Keratinocyte (primary cell): ENCODE data around the gene NAT9. TPM values are rescaled to one million over a fixed set of nuclear protein-coding genes. Genes with fewer than 3 reads are reported as not detected.

Experiments
- DNase-seq: peaks from one replicate; pipeline ENCODE4 v3.0.0-alpha.2; 2011; ENCODE audit warnings: low read depth, missing footprints, low spot score
- FAIRE-seq: peaks from 2 replicates; lab custom pipeline; 2011; peaks lifted over from hg19 to GRCh38; lab: Jason Lieb, UNC
- H2AFZ ChIP-seq: 2 replicates; pipeline ENCODE4 v1.6.0; 2012; ENCODE audit warnings: low read length, control low read depth, inconsistent platforms; ENCODE audit not compliant: control insufficient read depth
- H3K27ac ChIP-seq: 2 replicates; pipeline ENCODE4 v1.5.1; 2011; ENCODE audit warnings: low read length; ENCODE audit not compliant: control insufficient read depth, insufficient read depth
- H3K27me3 ChIP-seq: 3 replicates; pipeline ENCODE4 v1.6.0; 2011; ENCODE audit warnings: low read length; ENCODE audit not compliant: control insufficient read depth, insufficient read depth; ENCODE audit errors: extremely low read depth
- H3K36me3 ChIP-seq, 2 experiments: 2 replicates in 1 of 2; 3 replicates in 1 of 2; pipeline ENCODE4 v1.5.1; 2011; ENCODE audit warnings: low read length in 2 of 2, mild to moderate bottlenecking in 1 of 2; ENCODE audit not compliant: control insufficient read depth in 2 of 2, insufficient read depth in 2 of 2; ENCODE audit errors: extremely low read depth in 1 of 2
- H3K4me1 ChIP-seq: 3 replicates; pipeline ENCODE4 v1.5.1; 2011; ENCODE audit warnings: low read length; ENCODE audit not compliant: control insufficient read depth, insufficient read depth; ENCODE audit errors: extremely low read depth
- H3K4me2 ChIP-seq: 3 replicates; pipeline ENCODE4 v1.6.0; 2011; ENCODE audit warnings: low read depth, low read length; ENCODE audit not compliant: control insufficient read depth, insufficient read depth; ENCODE audit errors: extremely low read depth
- H3K4me3 ChIP-seq, 3 experiments: fragments of 200-600 bp in 1 of 3; sonication (generic) in 1 of 3; 2 replicates in 2 of 3; 3 replicates in 1 of 3; pipeline ENCODE4 v1.5.1; 2011 to 2016; ENCODE audit warnings: low read length in 3 of 3, mild to moderate bottlenecking in 3 of 3, control low read depth in 2 of 3, inconsistent platforms in 1 of 3, low read depth in 1 of 3, mixed read lengths in 1 of 3, mixed run types in 1 of 3, moderate library complexity in 1 of 3; ENCODE audit not compliant: control insufficient read depth in 2 of 3, insufficient read depth in 2 of 3; ENCODE audit errors: extremely low read depth in 1 of 3
- H3K79me2 ChIP-seq: 2 replicates; pipeline ENCODE4 v1.6.0; 2012; ENCODE audit warnings: low read length; ENCODE audit not compliant: control insufficient read depth, insufficient read depth
- H3K9ac ChIP-seq: 3 replicates; pipeline ENCODE4 v1.6.0; 2011; ENCODE audit warnings: low read length; ENCODE audit not compliant: control insufficient read depth, insufficient read depth; ENCODE audit errors: extremely low read depth
- H3K9me1 ChIP-seq: 3 replicates; pipeline ENCODE4 v1.6.0; 2011; ENCODE audit warnings: low read length; ENCODE audit not compliant: control insufficient read depth, insufficient read depth; ENCODE audit errors: extremely low read depth
- H3K9me3 ChIP-seq: 2 replicates; pipeline ENCODE4 v1.5.1; 2012; ENCODE audit warnings: low read depth, low read length; ENCODE audit not compliant: control insufficient read depth
- H4K20me1 ChIP-seq: 3 replicates; pipeline ENCODE4 v1.6.0; 2011; ENCODE audit warnings: low read length; ENCODE audit not compliant: control insufficient read depth, insufficient read depth; ENCODE audit errors: extremely low read depth
- CTCF ChIP-seq, 3 experiments: IDR thresholded peaks in 1 of 3; conservative IDR thresholded peaks in 1 of 3; optimal IDR thresholded peaks in 1 of 3; 2 replicates in 2 of 3; 3 replicates in 1 of 3; pipeline versions ENCODE3 to v1.5.1; 2011; ENCODE audit warnings: low read length in 3 of 3, mild to moderate bottlenecking in 3 of 3, moderate library complexity in 2 of 3, control low read depth in 1 of 3, inconsistent platforms in 1 of 3; ENCODE audit not compliant: insufficient read depth in 2 of 3; ENCODE audit errors: extremely low read depth in 1 of 3
- EZH2 ChIP-seq: IDR thresholded peaks from one replicate; pipeline ENCODE4 v1.6.1; 2012; ENCODE audit warnings: inconsistent platforms, mild to moderate bottlenecking, low read length, moderate library complexity
- dilution Hi-C: fragments of 300-500 bp; cut with MboI; formaldehyde crosslinking; loops from one replicate; pipeline ENCODE4 v1.7.0; 2020; ENCODE audit warnings: low sequenced_read_pairs; ENCODE audit not compliant: extremely low pct_ligation_motif_present
- polyA plus RNA-seq, 5 experiments: library from polyadenylated mRNA; depleted of rRNA in 3 of 5; stranded (reverse) in 3 of 5; stranded (forward) in 1 of 5; unstranded in 1 of 5; fragments of >200 nt; gene quantifications; 1 replicate in 1 of 5; 2 replicates in 3 of 5; 3 replicates in 1 of 5; pipeline versions ENCODE4 v1.2.1 to v1.2.3, GENCODE V29; 2011 to 2012; ENCODE audit warnings: missing spikeins in 2 of 5, low read depth in 1 of 5, low replicate concordance in 1 of 5

The NAT9 gene
- polyA plus RNA-seq, 1 donor (not counting 4 experiments of a cell fraction or from before 2014, with no cell fraction given): 34.6 TPM

GRCh38 chr17:74729368-74729767, 46.8 kb downstream of the NAT9 start:
- dilution Hi-C loops: no loop called here
- no peak for TF ChIP-seq CTCF (optimal IDR thresholded peaks at IDR 0.05 in 1 of 3, IDR thresholded peaks at IDR 0.05 in 1 of 3, conservative IDR thresholded peaks at IDR 0.05 in 1 of 3; ENCODE audit: extremely low read depth in 1 of 3, insufficient read depth in 2 of 3, low read length in 3 of 3)
- Histone ChIP-seq H3K4me3 (no peak overlapping the region), H3K9me1 (no peaks in the 10 kb centered on the region), H3K4me2 (no peak overlapping the region), H3K9me3 (no peaks in the 10 kb centered on the region), H3K9ac (no peak overlapping the region), H3K4me1 (no peaks in the 10 kb centered on the region), H3K79me2 (no peaks in the 10 kb centered on the region), H3K27me3 (no peaks in the 10 kb centered on the region), H3K36me3 (no peaks in the 10 kb centered on the region), H3K27ac (no peak overlapping the region), H4K20me1 (no peaks in the 10 kb centered on the region), H2AFZ (no peak overlapping the region)
- DNase-seq (no peak), FAIRE-seq (no peak)

GRCh38 chr17:74728702-74729075, 47.5 kb downstream of the NAT9 start:
- Histone ChIP-seq H4K20me1 (no peaks in the 10 kb centered on the region), H3K9me1 (no peaks in the 10 kb centered on the region), H3K27me3 (no peaks in the 10 kb centered on the region), H3K4me1 (no peaks in the 10 kb centered on the region), H3K27ac (no peak overlapping the region), H3K9me3 (no peaks in the 10 kb centered on the region), H2AFZ (no peak overlapping the region), H3K9ac (no peak overlapping the region), H3K4me3 (no peak overlapping the region), H3K36me3 (no peaks in the 10 kb centered on the region), H3K4me2 (no peak overlapping the region), H3K79me2 (no peaks in the 10 kb centered on the region)
- no peak for TF ChIP-seq CTCF (optimal IDR thresholded peaks at IDR 0.05 in 1 of 3, IDR thresholded peaks at IDR 0.05 in 1 of 3, conservative IDR thresholded peaks at IDR 0.05 in 1 of 3; ENCODE audit: extremely low read depth in 1 of 3, insufficient read depth in 2 of 3, low read length in 3 of 3)
- no peak for TF ChIP-seq EZH2
- no peak for FAIRE-seq
- dilution Hi-C loops: no loop called here
- DNase-seq: no peak
